Inferior parietal cortex (tissue), 1 donor: Measurements from ENCODE around the gene IFNGR2.
"Not testable (repeated sequence)": the region's sequence is repeated elsewhere in the genome, so short reads cannot be mapped to it uniquely, and the experiment has no call there.

Source experiments
- DNase-seq: peaks from one replicate; pipeline ENCODE4 v3.0.0-alpha.2; 2016; ENCODE audit errors: extremely low spot score

IFNGR2 gene

GRCh38 chr21:33377221-33377920 lies 25.8 kb upstream of the IFNGR2 start:
- DNase-seq = no peak

GRCh38 chr21:33378081-33378480 lies 25.1 kb upstream of the IFNGR2 start:
- DNase-seq = no peak

GRCh38 chr21:33379934-33380333 lies 23.3 kb upstream of the IFNGR2 start:
- DNase-seq = not testable (repeated sequence)

- DNase-seq = peak; percentile 64
These were observed 22.7 kb upstream of the IFNGR2 start for GRCh38 chr21:33380483-33380998.

- not testable (repeated sequence) for DNase-seq
These were observed 21.8 kb upstream of the IFNGR2 start for GRCh38 chr21:33381381-33381780.

- no peak for DNase-seq
These were observed 19.9 kb upstream of the IFNGR2 start for GRCh38 chr21:33383056-33383888.

GRCh38 chr21:33384841-33385331 lies 18.3 kb upstream of the IFNGR2 start:
- no peak for DNase-seq

- no peak for DNase-seq
These were observed 16.9 kb upstream of the IFNGR2 start for GRCh38 chr21:33386222-33386784.

- no peak for DNase-seq
These were observed 15.9 kb upstream of the IFNGR2 start for GRCh38 chr21:33387294-33387693.

GRCh38 chr21:33388188-33388587 lies 15.0 kb upstream of the IFNGR2 start:
- DNase-seq = no peak

- DNase-seq = no peak
These were observed 12.7 kb upstream of the IFNGR2 start for GRCh38 chr21:33390479-33390878.

- no peak for DNase-seq
These were observed 11.6 kb upstream of the IFNGR2 start for GRCh38 chr21:33391656-33392055.

- DNase-seq = no peak
These were observed 10.8 kb upstream of the IFNGR2 start for GRCh38 chr21:33392284-33392985.

GRCh38 chr21:33393348-33393747 lies 9.9 kb upstream of the IFNGR2 start:
- no peak for DNase-seq

GRCh38 chr21:33394260-33394659 lies 9.0 kb upstream of the IFNGR2 start:
- DNase-seq = no peak

- DNase-seq = no peak
These were observed 7.3 kb upstream of the IFNGR2 start for GRCh38 chr21:33395891-33396331.

- no peak for DNase-seq
These were observed 6.8 kb upstream of the IFNGR2 start for GRCh38 chr21:33396436-33396835.

GRCh38 chr21:33396951-33397350 lies 6.3 kb upstream of the IFNGR2 start:
- no peak for DNase-seq

- DNase-seq = no peak
These were observed 5.5 kb upstream of the IFNGR2 start for GRCh38 chr21:33397717-33398116.

- DNase-seq = no peak
These were observed 4.9 kb upstream of the IFNGR2 start for GRCh38 chr21:33398361-33398760.

- no peak for DNase-seq
These were observed 1.6 kb upstream of the IFNGR2 start for GRCh38 chr21:33401630-33401992.
